HepG2 (cell line): ENCODE data around the gene SMIM41.

Experiments used
- TF ChIP-seq, protein P1 (sequence below): sonication (generic); formaldehyde crosslinking; IDR thresholded peaks from 2 replicates; pipeline ENCODE4 v1.4.0; 2020; ENCODE audit warnings: missing genetic modification reagents
- TF ChIP-seq, protein P2 (sequence below): sonication (generic); formaldehyde crosslinking; IDR thresholded peaks from 2 replicates; pipeline ENCODE4 v1.4.0; 2020; ENCODE audit warnings: mild to moderate bottlenecking, missing genetic modification reagents
- TF ChIP-seq, protein P3 (sequence below): sonication (generic); formaldehyde crosslinking; IDR thresholded peaks from 2 replicates; pipeline ENCODE4 v1.5.0; 2020; ENCODE audit warnings: mild to moderate bottlenecking, missing genetic modification reagents, moderate library complexity
- TF ChIP-seq, protein P4 (sequence below): IDR thresholded peaks from 2 replicates; pipeline ENCODE4 v1.6.1; 2012; ENCODE audit warnings: low read depth, low read length, improper control_type of control experiment

DNA sequence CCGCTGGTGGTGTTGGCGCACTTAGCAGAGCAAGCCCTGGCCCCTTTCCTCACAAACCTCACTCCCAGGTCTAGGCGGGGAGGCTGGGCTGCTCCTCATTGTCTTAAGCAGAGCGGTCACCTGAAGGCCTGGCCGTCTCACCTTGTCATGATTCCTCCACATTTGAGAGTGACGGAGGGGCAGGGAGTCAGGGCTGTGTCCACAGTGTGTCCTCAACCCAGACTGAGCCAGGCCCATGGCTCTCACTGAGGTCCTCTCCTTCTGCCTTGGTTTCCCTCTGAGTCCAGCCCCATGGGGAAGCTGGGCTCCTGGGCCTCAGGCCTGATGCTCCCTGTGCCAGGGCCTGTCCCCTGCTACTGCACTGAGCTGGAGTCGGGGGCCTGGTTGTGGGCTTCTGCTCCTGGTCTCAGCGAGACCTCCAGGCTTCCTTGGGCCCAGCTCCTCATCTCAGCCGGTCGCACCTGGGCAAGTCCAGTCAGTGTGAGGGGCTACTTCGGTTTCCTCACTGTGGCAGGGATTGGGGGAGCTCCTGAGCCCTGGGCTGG, 67.4 kb downstream of the SMIM41 start:
- TF ChIP-seq, protein P1, sequence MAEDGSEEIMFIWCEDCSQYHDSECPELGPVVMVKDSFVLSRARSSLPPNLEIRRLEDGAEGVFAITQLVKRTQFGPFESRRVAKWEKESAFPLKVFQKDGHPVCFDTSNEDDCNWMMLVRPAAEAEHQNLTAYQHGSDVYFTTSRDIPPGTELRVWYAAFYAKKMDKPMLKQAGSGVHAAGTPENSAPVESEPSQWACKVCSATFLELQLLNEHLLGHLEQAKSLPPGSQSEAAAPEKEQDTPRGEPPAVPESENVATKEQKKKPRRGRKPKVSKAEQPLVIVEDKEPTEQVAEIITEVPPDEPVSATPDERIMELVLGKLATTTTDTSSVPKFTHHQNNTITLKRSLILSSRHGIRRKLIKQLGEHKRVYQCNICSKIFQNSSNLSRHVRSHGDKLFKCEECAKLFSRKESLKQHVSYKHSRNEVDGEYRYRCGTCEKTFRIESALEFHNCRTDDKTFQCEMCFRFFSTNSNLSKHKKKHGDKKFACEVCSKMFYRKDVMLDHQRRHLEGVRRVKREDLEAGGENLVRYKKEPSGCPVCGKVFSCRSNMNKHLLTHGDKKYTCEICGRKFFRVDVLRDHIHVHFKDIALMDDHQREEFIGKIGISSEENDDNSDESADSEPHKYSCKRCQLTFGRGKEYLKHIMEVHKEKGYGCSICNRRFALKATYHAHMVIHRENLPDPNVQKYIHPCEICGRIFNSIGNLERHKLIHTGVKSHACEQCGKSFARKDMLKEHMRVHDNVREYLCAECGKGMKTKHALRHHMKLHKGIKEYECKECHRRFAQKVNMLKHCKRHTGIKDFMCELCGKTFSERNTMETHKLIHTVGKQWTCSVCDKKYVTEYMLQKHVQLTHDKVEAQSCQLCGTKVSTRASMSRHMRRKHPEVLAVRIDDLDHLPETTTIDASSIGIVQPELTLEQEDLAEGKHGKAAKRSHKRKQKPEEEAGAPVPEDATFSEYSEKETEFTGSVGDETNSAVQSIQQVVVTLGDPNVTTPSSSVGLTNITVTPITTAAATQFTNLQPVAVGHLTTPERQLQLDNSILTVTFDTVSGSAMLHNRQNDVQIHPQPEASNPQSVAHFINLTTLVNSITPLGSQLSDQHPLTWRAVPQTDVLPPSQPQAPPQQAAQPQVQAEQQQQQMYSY: no peak
- TF ChIP-seq, protein P2, sequence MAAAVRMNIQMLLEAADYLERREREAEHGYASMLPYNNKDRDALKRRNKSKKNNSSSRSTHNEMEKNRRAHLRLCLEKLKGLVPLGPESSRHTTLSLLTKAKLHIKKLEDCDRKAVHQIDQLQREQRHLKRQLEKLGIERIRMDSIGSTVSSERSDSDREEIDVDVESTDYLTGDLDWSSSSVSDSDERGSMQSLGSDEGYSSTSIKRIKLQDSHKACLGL (CRISPR knock-in tag): no peak
- TF ChIP-seq, protein P3, sequence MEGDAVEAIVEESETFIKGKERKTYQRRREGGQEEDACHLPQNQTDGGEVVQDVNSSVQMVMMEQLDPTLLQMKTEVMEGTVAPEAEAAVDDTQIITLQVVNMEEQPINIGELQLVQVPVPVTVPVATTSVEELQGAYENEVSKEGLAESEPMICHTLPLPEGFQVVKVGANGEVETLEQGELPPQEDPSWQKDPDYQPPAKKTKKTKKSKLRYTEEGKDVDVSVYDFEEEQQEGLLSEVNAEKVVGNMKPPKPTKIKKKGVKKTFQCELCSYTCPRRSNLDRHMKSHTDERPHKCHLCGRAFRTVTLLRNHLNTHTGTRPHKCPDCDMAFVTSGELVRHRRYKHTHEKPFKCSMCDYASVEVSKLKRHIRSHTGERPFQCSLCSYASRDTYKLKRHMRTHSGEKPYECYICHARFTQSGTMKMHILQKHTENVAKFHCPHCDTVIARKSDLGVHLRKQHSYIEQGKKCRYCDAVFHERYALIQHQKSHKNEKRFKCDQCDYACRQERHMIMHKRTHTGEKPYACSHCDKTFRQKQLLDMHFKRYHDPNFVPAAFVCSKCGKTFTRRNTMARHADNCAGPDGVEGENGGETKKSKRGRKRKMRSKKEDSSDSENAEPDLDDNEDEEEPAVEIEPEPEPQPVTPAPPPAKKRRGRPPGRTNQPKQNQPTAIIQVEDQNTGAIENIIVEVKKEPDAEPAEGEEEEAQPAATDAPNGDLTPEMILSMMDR (CRISPR knock-in tag): no peak
- TF ChIP-seq, protein P4, sequence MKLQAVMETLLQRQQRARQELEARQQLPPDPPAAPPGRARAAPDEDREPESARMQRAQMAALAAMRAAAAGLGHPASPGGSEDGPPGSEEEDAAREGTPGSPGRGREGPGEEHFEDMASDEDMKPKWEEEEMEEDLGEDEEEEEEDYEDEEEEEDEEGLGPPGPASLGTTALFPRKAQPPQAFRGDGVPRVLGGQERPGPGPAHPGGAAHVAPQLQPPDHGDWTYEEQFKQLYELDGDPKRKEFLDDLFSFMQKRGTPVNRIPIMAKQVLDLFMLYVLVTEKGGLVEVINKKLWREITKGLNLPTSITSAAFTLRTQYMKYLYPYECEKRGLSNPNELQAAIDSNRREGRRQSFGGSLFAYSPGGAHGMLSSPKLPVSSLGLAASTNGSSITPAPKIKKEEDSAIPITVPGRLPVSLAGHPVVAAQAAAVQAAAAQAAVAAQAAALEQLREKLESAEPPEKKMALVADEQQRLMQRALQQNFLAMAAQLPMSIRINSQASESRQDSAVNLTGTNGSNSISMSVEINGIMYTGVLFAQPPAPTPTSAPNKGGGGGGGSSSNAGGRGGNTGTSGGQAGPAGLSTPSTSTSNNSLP: no peak
